Gastroesophageal sphincter (tissue), 4 donors: ENCODE results near the gene RCN1. TPM values are rescaled to one million over a fixed set of nuclear protein-coding genes. Genes with fewer than 3 reads are reported as not detected.

Source experiments
- ATAC-seq: fragments of 150-250 bp; one replicate; pipeline ENCODE4 v1.9.1; 2016; ENCODE audit warnings: mild to moderate bottlenecking, moderate library complexity
- H3K27ac ChIP-seq, 4 donors: fragments of 200-600 bp; sonication (generic) in 3 of 4; 1 replicate in 3 of 4; 2 replicates in 1 of 4; pipeline ENCODE4 v1.5.1; 2016 to 2019
- H3K27me3 ChIP-seq: fragments of 200-600 bp; sonication (generic); one replicate; pipeline ENCODE4 v1.5.1; 2019
- H3K36me3 ChIP-seq, 2 donors: fragments of 200-600 bp; sonication (generic); one replicate each; pipeline ENCODE4 v1.5.1; 2019; ENCODE audit warnings: control low read depth in 1 of 2
- H3K4me1 ChIP-seq, 3 donors: fragments of 200-600 bp; sonication (generic); 1 replicate in 2 of 3; 2 replicates in 1 of 3; pipeline ENCODE4 v1.5.1; 2016 to 2019; ENCODE audit warnings: control low read depth in 2 of 3
- H3K4me3 ChIP-seq, 2 donors: fragments of 200-600 bp; sonication (generic); one replicate each; pipeline ENCODE4 v1.5.1; 2019; ENCODE audit warnings: mild to moderate bottlenecking in 1 of 2, moderate library complexity in 1 of 2
- H3K9me3 ChIP-seq, 3 donors: fragments of 200-600 bp; sonication (generic); one replicate each; pipeline ENCODE4 v1.5.1; 2017 to 2019; ENCODE audit warnings: control low read depth in 2 of 3
- EP300 ChIP-seq: sonication (generic); formaldehyde crosslinking; IDR thresholded peaks from one replicate; pipeline ENCODE4 v1.6.1; 2017; ENCODE audit warnings: antibody characterized with exemption, mild to moderate bottlenecking
- POLR2A ChIP-seq, 2 donors: fragments of 450-650 bp; IDR thresholded peaks; one replicate each; pipeline ENCODE4 v1.6.1; 2017; ENCODE audit warnings: antibody characterized with exemption in 2 of 2, mild to moderate bottlenecking in 2 of 2, moderate library complexity in 1 of 2
- POLR2AphosphoS5 ChIP-seq: sonication (generic); formaldehyde crosslinking; IDR thresholded peaks from one replicate; pipeline ENCODE4 v1.6.1; 2017; ENCODE audit warnings: antibody characterized with exemption
- WGBS, 2 donors: methylation state at CpG; one replicate each; pipeline ENCODE4 v1.1.5; 2018; ENCODE audit warnings: low coverage in 1 of 2; 5-methylcytosine and 5-hydroxymethylcytosine counted together
- total RNA-seq, 4 donors: library from RNA; depleted of rRNA; stranded (reverse); fragments of >200 nt; gene quantifications; one replicate each; pipeline ENCODE4 v1.1.0, GENCODE V29; 2016
- TF ChIP-seq, protein P1 (sequence below), 4 experiments: fragments of 200-600 bp in 2 of 4; fragments of 450-650 bp in 2 of 4; sonication (generic) in 1 of 4; IDR thresholded peaks; one replicate each; pipeline ENCODE4 v1.5.1; 2017 to 2019; ENCODE audit warnings: antibody characterized with exemption in 4 of 4, mild to moderate bottlenecking in 2 of 4, moderate library complexity in 2 of 4

RCN1 gene
- total RNA-seq, 4 donors from 2014 or later: 28.6 to 65.0 (median 52.2) TPM

DNA sequence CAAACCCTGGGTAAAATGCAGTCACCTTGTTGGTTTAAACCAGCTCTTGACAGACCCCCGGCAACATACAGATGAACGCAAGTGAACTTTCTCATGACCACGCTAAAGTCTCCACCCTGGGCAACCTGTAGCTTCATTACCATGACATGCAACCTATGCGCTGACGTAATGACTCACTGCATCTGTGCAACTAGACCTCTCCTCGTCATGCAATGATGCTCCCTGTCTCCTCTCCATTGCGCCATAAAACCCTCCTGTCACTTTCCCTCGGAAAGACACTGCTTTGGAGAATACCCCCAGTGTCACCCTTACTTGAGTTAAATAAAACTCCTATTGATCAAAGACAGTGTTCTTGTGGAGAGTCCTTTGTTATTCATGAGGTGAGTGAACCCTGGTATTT, 52.5 kb downstream of the RCN1 start:
- no peak for TF ChIP-seq POLR2AphosphoS5
- Histone ChIP-seq H3K27me3 (no peaks in the 10 kb centered on the region), H3K4me1 (no peaks in the 10 kb centered on the region), H3K36me3 (no peaks in the 10 kb centered on the region), H3K9me3 (no peaks in the 10 kb centered on the region), H3K27ac (no peak overlapping the region), H3K4me3 (no peak overlapping the region)
- 71 to 92% methylated on average over 5 to 8 of the region's 8 CpGs for WGBS, 2 donors
- no peak for ATAC-seq

DNA sequence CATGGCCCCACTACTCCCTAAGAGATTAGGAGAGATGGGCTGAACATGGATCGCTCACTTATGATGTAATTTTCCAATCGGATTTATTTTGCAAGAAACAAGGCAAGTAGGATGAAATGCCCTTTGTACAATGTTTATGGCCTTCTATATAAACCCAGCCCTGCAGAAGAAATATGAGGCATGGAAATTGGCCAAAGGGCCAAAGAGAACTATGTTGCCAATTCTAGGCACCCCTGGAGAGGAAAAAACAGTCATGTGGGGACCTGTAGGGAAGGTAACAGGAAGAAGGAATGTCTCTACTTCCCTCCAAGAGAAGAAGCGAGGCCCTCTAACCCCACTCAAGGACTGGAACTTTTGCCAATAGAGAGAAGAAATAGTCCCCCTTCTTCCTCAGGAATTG, 54.4 kb downstream of the RCN1 start:
- no peak overlapping the region for H3K27ac ChIP-seq
- no peak for ATAC-seq
- H3K27me3 ChIP-seq: no peaks in the 10 kb centered on the region
- 79% methylated on average over 3 of the region's 3 CpGs; no CpG with 5 or more reads in 1 of the 2 donors for WGBS, 2 donors
- H3K9me3 ChIP-seq: no peaks in the 10 kb centered on the region
- no peaks in the 10 kb centered on the region for H3K4me1 ChIP-seq
- TF ChIP-seq POLR2AphosphoS5 (no peak), POLR2A (IDR thresholded peaks at IDR 0.05) (no peak), EP300 (no peak)
- TF ChIP-seq, protein P1, sequence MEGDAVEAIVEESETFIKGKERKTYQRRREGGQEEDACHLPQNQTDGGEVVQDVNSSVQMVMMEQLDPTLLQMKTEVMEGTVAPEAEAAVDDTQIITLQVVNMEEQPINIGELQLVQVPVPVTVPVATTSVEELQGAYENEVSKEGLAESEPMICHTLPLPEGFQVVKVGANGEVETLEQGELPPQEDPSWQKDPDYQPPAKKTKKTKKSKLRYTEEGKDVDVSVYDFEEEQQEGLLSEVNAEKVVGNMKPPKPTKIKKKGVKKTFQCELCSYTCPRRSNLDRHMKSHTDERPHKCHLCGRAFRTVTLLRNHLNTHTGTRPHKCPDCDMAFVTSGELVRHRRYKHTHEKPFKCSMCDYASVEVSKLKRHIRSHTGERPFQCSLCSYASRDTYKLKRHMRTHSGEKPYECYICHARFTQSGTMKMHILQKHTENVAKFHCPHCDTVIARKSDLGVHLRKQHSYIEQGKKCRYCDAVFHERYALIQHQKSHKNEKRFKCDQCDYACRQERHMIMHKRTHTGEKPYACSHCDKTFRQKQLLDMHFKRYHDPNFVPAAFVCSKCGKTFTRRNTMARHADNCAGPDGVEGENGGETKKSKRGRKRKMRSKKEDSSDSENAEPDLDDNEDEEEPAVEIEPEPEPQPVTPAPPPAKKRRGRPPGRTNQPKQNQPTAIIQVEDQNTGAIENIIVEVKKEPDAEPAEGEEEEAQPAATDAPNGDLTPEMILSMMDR (IDR thresholded peaks at IDR 0.05): no peak
- H3K36me3 ChIP-seq: no peaks in the 10 kb centered on the region
- no peak overlapping the region for H3K4me3 ChIP-seq

GRCh38 chr11:32148895-32149294, 58.0 kb downstream of the RCN1 start:
- TF ChIP-seq POLR2A (IDR thresholded peaks at IDR 0.05) (no peak), EP300 (no peak), POLR2AphosphoS5 (no peak)
- TF ChIP-seq, protein P1 (IDR thresholded peaks at IDR 0.05): no peak
- H3K36me3 ChIP-seq: no peaks in the 10 kb centered on the region
- H3K27me3 ChIP-seq: no peaks in the 10 kb centered on the region
- H3K4me3 ChIP-seq: no peak overlapping the region
- WGBS, 2 donors: 58% methylated on average over 4 of the region's 4 CpGs; no CpG with 5 or more reads in 1 of the 2 donors
- no peaks in the 10 kb centered on the region for H3K9me3 ChIP-seq
- ATAC-seq: no peak
- H3K4me1 ChIP-seq: no peaks in the 10 kb centered on the region
- no peak overlapping the region for H3K27ac ChIP-seq

GRCh38 chr11:32149748-32150147, 58.9 kb downstream of the RCN1 start:
- no peak overlapping the region for H3K4me3 ChIP-seq
- H3K27ac ChIP-seq: no peak overlapping the region
- peaks cover 5% of the 10 kb centered on the region for H3K27me3 ChIP-seq
- WGBS, 2 donors: 77 to 90% methylated on average over 2 to 3 of the region's 7 CpGs
- no peaks in the 10 kb centered on the region for H3K9me3 ChIP-seq
- no peaks in the 10 kb centered on the region for H3K4me1 ChIP-seq
- H3K36me3 ChIP-seq: no peaks in the 10 kb centered on the region
- no peak for ATAC-seq
- TF ChIP-seq POLR2A (IDR thresholded peaks at IDR 0.05): no peak
- TF ChIP-seq POLR2AphosphoS5: no peak
- TF ChIP-seq, protein P1 (IDR thresholded peaks at IDR 0.05): no peak
- no peak for TF ChIP-seq EP300

DNA sequence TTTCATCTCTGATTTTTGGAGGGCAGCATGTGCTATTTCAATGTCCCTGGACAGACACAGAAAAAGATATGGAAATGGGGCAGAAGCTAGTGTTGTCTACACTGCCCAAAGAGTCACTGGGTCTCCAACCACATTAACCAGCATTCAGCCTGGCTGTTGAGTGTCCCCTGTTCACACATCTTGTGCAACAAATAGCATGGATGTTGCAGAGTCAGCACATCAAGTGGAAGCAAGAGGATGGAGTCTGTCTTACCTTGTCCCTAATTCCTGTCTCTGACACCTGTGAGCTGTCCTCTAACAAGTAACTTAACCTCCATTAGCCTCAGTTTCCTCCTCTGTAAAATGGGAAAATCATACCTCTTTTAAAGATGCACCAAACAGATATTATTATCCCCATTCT, 60.2 kb downstream of the RCN1 start:
- Histone ChIP-seq H3K4me3 (no peak overlapping the region), H3K27ac (no peak overlapping the region), H3K4me1 (no peaks in the 10 kb centered on the region), H3K36me3 (no peaks in the 10 kb centered on the region), H3K27me3 (peaks cover 5% of the 10 kb centered on the region), H3K9me3 (no peaks in the 10 kb centered on the region)
- TF ChIP-seq, protein P1 (IDR thresholded peaks at IDR 0.05): no peak
- no peak for TF ChIP-seq POLR2AphosphoS5
- no peak for TF ChIP-seq POLR2A (IDR thresholded peaks at IDR 0.05)
- TF ChIP-seq EP300: no peak
- no peak for ATAC-seq
